ENCODE data around the gene PGGHG. TPM values are rescaled to one million over a fixed set of nuclear protein-coding genes. Genes with fewer than 3 reads are reported as not detected.
A peak's percentile ranks its signal among the peaks of the same experiment; 100 is the strongest.

Gene PGGHG
- total and polyA plus RNA-seq, 2 donors from 2014 or later, result 16.1 to 64.1 TPM

- peak overlapping the region; percentile 91 to 96 for H3K27ac ChIP-seq (ENCODE audit: low read depth in 2 of 2, low read length in 2 of 2)
- no peaks in the 10 kb centered on the region for H3K9me3 ChIP-seq (ENCODE audit: control insufficient read depth in 2 of 3, insufficient read depth in 1 of 3, low read length in 3 of 3)
- no peak for TF ChIP-seq CTCF (IDR thresholded peaks at IDR 0.05; ENCODE audit: borderline replicate concordance, extremely low read depth, insufficient read depth)
- intact Hi-C loops (cut with DNase I), result no loop called here
- H3K4me1 ChIP-seq (ENCODE audit: control insufficient read depth in 2 of 3, insufficient read depth in 2 of 3, low read depth in 1 of 3, low read length in 3 of 3), result peaks cover 6 to 18% (median 15%) of the 10 kb centered on the region in 3 donors
- peak in 1 of 5 donors; percentile 79 for DNase-seq
- FAIRE-seq, result no peak
- H3K36me3 ChIP-seq (ENCODE audit: control insufficient read depth in 2 of 3, insufficient read depth in 3 of 3, low read length in 3 of 3), result no peaks in the 10 kb centered on the region
- H3K4me3 ChIP-seq (ENCODE audit: low read length in 3 of 3), result no peak overlapping the region
- H3K27me3 ChIP-seq (ENCODE audit: control insufficient read depth, insufficient read depth, low read length), result no peaks in the 10 kb centered on the region
- H3K9ac ChIP-seq (ENCODE audit: low read length in 3 of 3), result peak overlapping the region in 1 of 3 donors; percentile 38
These were observed 37.1 kb downstream of the PGGHG start for GRCh38 chr11:325796-326591.

- H3K27me3 ChIP-seq (ENCODE audit: control insufficient read depth, insufficient read depth, low read length), result no peaks in the 10 kb centered on the region
- H3K36me3 ChIP-seq (ENCODE audit: control insufficient read depth in 2 of 3, insufficient read depth in 3 of 3, low read length in 3 of 3), result no peaks in the 10 kb centered on the region
- intact Hi-C loops (cut with DNase I), result no loop called here
- no peak overlapping the region for H3K4me3 ChIP-seq (ENCODE audit: low read length in 3 of 3)
- H3K27ac ChIP-seq (ENCODE audit: low read depth in 2 of 2, low read length in 2 of 2), result peak overlapping the region; percentile 91 to 96
- DNase-seq, result no peak
- TF ChIP-seq CTCF (IDR thresholded peaks at IDR 0.05; ENCODE audit: borderline replicate concordance, extremely low read depth, insufficient read depth), result no peak
- peaks cover 6 to 18% (median 15%) of the 10 kb centered on the region in 3 donors for H3K4me1 ChIP-seq (ENCODE audit: control insufficient read depth in 2 of 3, insufficient read depth in 2 of 3, low read depth in 1 of 3, low read length in 3 of 3)
- peak overlapping the region in 2 of 3 donors; percentile 38 to 46 for H3K9ac ChIP-seq (ENCODE audit: low read length in 3 of 3)
- FAIRE-seq, result no peak
- H3K9me3 ChIP-seq (ENCODE audit: control insufficient read depth in 2 of 3, insufficient read depth in 1 of 3, low read length in 3 of 3), result no peaks in the 10 kb centered on the region
These were observed 37.6 kb downstream of the PGGHG start for GRCh38 chr11:326592-326841.

- peak overlapping the region in 1 of 3 donors; percentile 1 for H3K4me3 ChIP-seq (ENCODE audit: low read length in 3 of 3)
- no peaks in the 10 kb centered on the region for H3K36me3 ChIP-seq (ENCODE audit: control insufficient read depth in 2 of 3, insufficient read depth in 3 of 3, low read length in 3 of 3)
- H3K4me1 ChIP-seq (ENCODE audit: control insufficient read depth in 2 of 3, insufficient read depth in 2 of 3, low read depth in 1 of 3, low read length in 3 of 3), result peaks cover 6 to 18% (median 15%) of the 10 kb centered on the region in 3 donors
- DNase-seq (peak; percentile 48 to 96 (median 73)), FAIRE-seq (no peak)
- intact Hi-C loops (cut with DNase I), result no loop called here
- H3K27me3 ChIP-seq (ENCODE audit: control insufficient read depth, insufficient read depth, low read length), result no peaks in the 10 kb centered on the region
- peak overlapping the region in 2 of 3 donors; percentile 38 to 65 for H3K9ac ChIP-seq (ENCODE audit: low read length in 3 of 3)
- TF ChIP-seq CTCF (IDR thresholded peaks at IDR 0.05; ENCODE audit: borderline replicate concordance, extremely low read depth, insufficient read depth), result no peak
- no peaks in the 10 kb centered on the region for H3K9me3 ChIP-seq (ENCODE audit: control insufficient read depth in 2 of 3, insufficient read depth in 1 of 3, low read length in 3 of 3)
- peak overlapping the region; percentile 91 to 96 for H3K27ac ChIP-seq (ENCODE audit: low read depth in 2 of 2, low read length in 2 of 2)
These were observed 38.1 kb downstream of the PGGHG start for GRCh38 chr11:326842-327580.
